Activated T-helper 1 cell treated with anti-CD3 and anti-CD28 coated beads, Interleukin-12 subunit alpha, Interleukin-12 subunit beta, Interleukin-2, Interleukin-4 antibody, amounts not matched to agents 30 ng/mL and 10 ng/mL and 1 ng/mL, durations not matched to agents 14 hours and 24 hours and 36 hours (primary cell): ENCODE data around the gene GID8. TPM values are rescaled to one million over a fixed set of nuclear protein-coding genes. Genes with fewer than 3 reads are reported as not detected.
A peak's percentile ranks its signal among the peaks of the same experiment; 100 is the strongest.

Source experiments
- DNase-seq: peaks from one replicate; pipeline ENCODE4 v3.0.0; 2021; ENCODE audit warnings: low spot score
- H3K27ac Mint-ChIP-seq: one replicate; pipeline ENCODE4 v1.8.0; 2021; ENCODE audit warnings: mild to moderate bottlenecking, mixed read lengths
- H3K27me3 Mint-ChIP-seq: one replicate; pipeline ENCODE4 v1.8.0; 2022; ENCODE audit warnings: mild to moderate bottlenecking, moderate library complexity, mixed read lengths; ENCODE audit not compliant: insufficient read depth
- H3K36me3 Mint-ChIP-seq: one replicate; pipeline ENCODE4 v1.8.0; 2021; ENCODE audit warnings: low read depth, mixed read lengths
- H3K4me1 Mint-ChIP-seq: one replicate; pipeline ENCODE4 v1.8.0; 2021; ENCODE audit warnings: low read depth, mixed read lengths
- H3K4me3 Mint-ChIP-seq: one replicate; pipeline ENCODE4 v1.8.0; 2021; ENCODE audit warnings: mild to moderate bottlenecking, moderate library complexity, mixed read lengths
- H3K9me3 Mint-ChIP-seq: one replicate; pipeline ENCODE4 v1.8.0; 2021; ENCODE audit warnings: mixed read lengths
- intact Hi-C: fragments of 100-400 bp; cut with micrococcal nuclease; formaldehyde crosslinking; loops from one replicate; pipeline ENCODE4 v1.15.1; 2024
- total RNA-seq: library from RNA; stranded (reverse); gene quantifications from 2 replicates; pipeline ENCODE4 v1.2.3, GENCODE V29; 2022

Gene GID8
- total RNA-seq, 1 donor from 2014 or later: 52.5 TPM

- Mint-ChIP-seq H3K4me1 (peaks cover 19% of the 10 kb centered on the region), H3K4me3 (no peak overlapping the region), H3K9me3 (no peaks in the 10 kb centered on the region), H3K27ac (no peak overlapping the region), H3K27me3 (peaks cover 48% of the 10 kb centered on the region), H3K36me3 (no peaks in the 10 kb centered on the region)
- intact Hi-C loops: no loop called here
- no peak for DNase-seq
These were observed 40.6 kb downstream of the GID8 start for GRCh38 chr20:62978561-62978943.

GRCh38 chr20:62979310-62979709 lies 41.4 kb downstream of the GID8 start:
- H3K9me3 Mint-ChIP-seq: no peaks in the 10 kb centered on the region
- intact Hi-C loops: no loop called here
- H3K4me1 Mint-ChIP-seq: peaks cover 19% of the 10 kb centered on the region
- DNase-seq: no peak
- H3K36me3 Mint-ChIP-seq: no peaks in the 10 kb centered on the region
- H3K27ac Mint-ChIP-seq: no peak overlapping the region
- no peak overlapping the region for H3K4me3 Mint-ChIP-seq
- H3K27me3 Mint-ChIP-seq: peaks cover 49% of the 10 kb centered on the region

- intact Hi-C loops: loop anchor here (2.0 kb wide), 1 partner anchor 51 kb away; no protein-coding TSS in a partner anchor
These were observed 42.0 kb downstream of the GID8 start for GRCh38 chr20:62979876-62980373.

GRCh38 chr20:62980380-62980960 lies 42.5 kb downstream of the GID8 start:
- Mint-ChIP-seq H3K36me3 (no peaks in the 10 kb centered on the region), H3K4me3 (no peak overlapping the region), H3K9me3 (no peaks in the 10 kb centered on the region), H3K27me3 (peaks cover 51% of the 10 kb centered on the region), H3K4me1 (peaks cover 19% of the 10 kb centered on the region), H3K27ac (no peak overlapping the region)
- DNase-seq: no peak
- intact Hi-C loops: loop anchor here (2.0 kb wide), 1 partner anchor 52 kb away; no protein-coding TSS in a partner anchor

More at GRCh38 chr20:62979876-62980373, 42.0 kb downstream of the GID8 start:
- H3K4me3 Mint-ChIP-seq: no peak overlapping the region
- no peaks in the 10 kb centered on the region for H3K9me3 Mint-ChIP-seq
- no peak overlapping the region for H3K27ac Mint-ChIP-seq
- no peaks in the 10 kb centered on the region for H3K36me3 Mint-ChIP-seq
- no peak for DNase-seq
- H3K27me3 Mint-ChIP-seq: peaks cover 52% of the 10 kb centered on the region
- peaks cover 19% of the 10 kb centered on the region for H3K4me1 Mint-ChIP-seq

GRCh38 chr20:62980970-62981369 lies 43.0 kb downstream of the GID8 start:
- intact Hi-C loops: loop anchor here (2.0 kb wide), 1 partner anchor 52 kb away; no protein-coding TSS in a partner anchor
- H3K27ac Mint-ChIP-seq: no peak overlapping the region
- peaks cover 19% of the 10 kb centered on the region for H3K4me1 Mint-ChIP-seq
- H3K36me3 Mint-ChIP-seq: no peaks in the 10 kb centered on the region
- H3K27me3 Mint-ChIP-seq: peaks cover 51% of the 10 kb centered on the region
- H3K4me3 Mint-ChIP-seq: no peak overlapping the region
- H3K9me3 Mint-ChIP-seq: no peaks in the 10 kb centered on the region
- no peak for DNase-seq

- Mint-ChIP-seq H3K4me3 (no peak overlapping the region), H3K27me3 (peaks cover 44% of the 10 kb centered on the region), H3K4me1 (peaks cover 18% of the 10 kb centered on the region), H3K27ac (no peak overlapping the region), H3K9me3 (no peaks in the 10 kb centered on the region), H3K36me3 (no peaks in the 10 kb centered on the region)
- intact Hi-C loops: no loop called here
- DNase-seq: no peak
These were observed 44.5 kb downstream of the GID8 start for GRCh38 chr20:62982124-62983075.

GRCh38 chr20:62983210-62983609 lies 45.3 kb downstream of the GID8 start:
- Mint-ChIP-seq H3K27ac (no peak overlapping the region), H3K4me3 (no peak overlapping the region), H3K9me3 (no peaks in the 10 kb centered on the region), H3K36me3 (no peaks in the 10 kb centered on the region), H3K27me3 (peaks cover 44% of the 10 kb centered on the region), H3K4me1 (peaks cover 10% of the 10 kb centered on the region)
- DNase-seq: no peak
- intact Hi-C loops: no loop called here

GRCh38 chr20:62984666-62985443 lies 46.9 kb downstream of the GID8 start:
- Mint-ChIP-seq H3K9me3 (no peaks in the 10 kb centered on the region), H3K36me3 (no peaks in the 10 kb centered on the region), H3K4me1 (peaks cover 7% of the 10 kb centered on the region), H3K4me3 (no peak overlapping the region), H3K27ac (no peak overlapping the region), H3K27me3 (peaks cover 34% of the 10 kb centered on the region)
- DNase-seq: no peak
- intact Hi-C loops: no loop called here

GRCh38 chr20:62985444-62985778 lies 47.5 kb downstream of the GID8 start:
- Mint-ChIP-seq H3K4me3 (no peak overlapping the region), H3K9me3 (no peaks in the 10 kb centered on the region), H3K27me3 (peaks cover 28% of the 10 kb centered on the region), H3K36me3 (no peaks in the 10 kb centered on the region), H3K27ac (no peak overlapping the region), H3K4me1 (peaks cover 7% of the 10 kb centered on the region)
- intact Hi-C loops: no loop called here
- no peak for DNase-seq

- Mint-ChIP-seq H3K27me3 (peaks cover 24% of the 10 kb centered on the region), H3K36me3 (no peaks in the 10 kb centered on the region), H3K27ac (no peak overlapping the region), H3K4me1 (peaks cover 3% of the 10 kb centered on the region), H3K4me3 (no peak overlapping the region), H3K9me3 (no peaks in the 10 kb centered on the region)
- no peak for DNase-seq
- intact Hi-C loops: no loop called here
These were observed 48.4 kb downstream of the GID8 start for GRCh38 chr20:62986257-62986800.

GRCh38 chr20:62987114-62987513 lies 49.2 kb downstream of the GID8 start:
- Mint-ChIP-seq H3K27ac (no peak overlapping the region), H3K9me3 (no peaks in the 10 kb centered on the region), H3K4me3 (no peak overlapping the region), H3K36me3 (no peaks in the 10 kb centered on the region), H3K27me3 (peaks cover 19% of the 10 kb centered on the region), H3K4me1 (no peaks in the 10 kb centered on the region)
- no peak for DNase-seq
- intact Hi-C loops: no loop called here

- Mint-ChIP-seq H3K27ac (no peak overlapping the region), H3K36me3 (no peaks in the 10 kb centered on the region), H3K4me1 (no peaks in the 10 kb centered on the region), H3K9me3 (no peaks in the 10 kb centered on the region), H3K4me3 (peak overlapping the region; percentile 3), H3K27me3 (peaks cover 6% of the 10 kb centered on the region)
- intact Hi-C loops: no loop called here
- DNase-seq: no peak
These were observed 51.3 kb downstream of the GID8 start for GRCh38 chr20:62989201-62989601.
